Measurements from ENCODE around the gene SGPL1. TPM values are rescaled to one million over a fixed set of nuclear protein-coding genes. Genes with fewer than 3 reads are reported as not detected.
"Not testable (repeated sequence)": the region's sequence is repeated elsewhere in the genome, so short reads cannot be mapped to it uniquely, and the experiment has no call there.

Gene SGPL1
- total RNA-seq, 1 experiment from 2014 or later: 29.7 TPM

- no peak for DNase-seq (ENCODE audit: low spot score)
Measured at GRCh38 chr10:70906031-70906783, 90.5 kb downstream of the SGPL1 start.

DNA sequence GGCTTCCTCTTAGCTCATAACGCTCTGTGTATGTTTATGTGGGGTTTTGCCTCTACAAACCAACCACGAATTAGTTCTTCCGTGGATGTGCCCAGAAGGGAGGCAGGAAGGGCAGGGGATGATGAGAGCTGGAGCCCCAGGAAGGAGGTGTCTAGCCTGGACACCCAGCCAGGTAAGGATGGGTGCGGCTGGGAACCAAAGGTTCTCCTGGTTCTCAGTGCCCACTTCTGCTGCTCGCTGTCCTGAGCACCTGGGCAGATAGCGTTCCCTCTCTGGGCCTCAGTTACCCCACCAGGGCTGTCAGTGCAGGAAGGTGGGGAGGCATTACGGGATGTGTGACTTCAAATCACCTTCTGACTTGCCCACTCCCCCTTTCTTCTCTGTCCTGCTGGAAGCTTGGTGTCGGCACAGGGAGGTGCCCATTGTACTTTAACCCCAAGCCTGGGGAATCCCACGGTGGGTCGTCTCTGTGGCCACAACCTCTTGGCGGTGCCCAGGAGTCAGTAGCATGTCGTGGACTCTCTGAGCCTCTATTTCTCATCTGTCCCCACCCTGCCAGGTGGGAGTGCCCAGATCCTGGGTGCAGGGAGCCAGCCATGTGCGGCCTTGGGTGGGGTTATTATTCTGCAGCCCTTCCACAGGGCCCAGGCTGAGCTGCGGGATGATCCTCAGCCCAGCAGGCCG lies 91.3 kb downstream of the SGPL1 start:
- no peak for DNase-seq (ENCODE audit: low spot score)

DNA sequence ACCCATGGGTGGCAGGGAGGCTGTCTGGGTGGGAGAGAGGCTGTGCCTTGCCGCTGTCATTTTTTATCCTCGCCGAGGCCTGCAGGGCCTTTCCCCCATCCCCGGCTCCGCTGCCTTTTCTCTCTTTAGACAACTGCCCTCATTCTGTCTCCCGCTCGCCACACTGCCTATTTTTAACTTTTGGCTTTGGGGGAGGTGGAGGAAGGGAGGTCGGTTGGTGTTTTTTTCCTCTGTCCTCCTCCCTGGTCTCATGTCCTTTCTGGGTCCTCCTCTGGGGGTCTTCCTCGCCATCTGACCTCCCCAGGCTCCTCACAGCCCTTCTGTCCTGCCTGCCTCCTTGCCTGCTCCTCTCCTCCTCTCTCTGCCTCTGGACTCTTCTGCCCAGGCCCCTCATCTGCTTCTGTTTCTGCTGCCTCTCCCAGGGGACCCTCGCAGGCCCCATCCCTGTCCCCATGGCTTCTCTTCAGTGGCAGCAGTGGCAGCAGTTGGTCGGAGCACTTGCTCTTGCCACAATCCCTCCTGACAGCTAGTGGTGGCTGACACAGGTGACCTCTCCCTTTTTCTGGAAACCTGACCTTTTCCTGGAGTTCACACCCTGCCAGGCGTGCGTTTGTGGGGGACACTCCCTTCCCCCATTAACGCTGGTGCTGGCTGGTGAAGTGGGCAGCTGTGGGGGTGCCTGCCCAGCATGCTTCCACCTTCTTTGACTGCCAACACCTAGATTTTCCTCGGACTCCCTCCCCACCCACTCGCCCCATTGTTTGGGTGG lies 92.1 kb downstream of the SGPL1 start:
- DNase-seq (ENCODE audit: low spot score): no peak

GRCh38 chr10:70908406-70909296 lies 92.9 kb downstream of the SGPL1 start:
- no peak for DNase-seq (ENCODE audit: low spot score)

GRCh38 chr10:70909326-70909935 lies 93.7 kb downstream of the SGPL1 start:
- DNase-seq (ENCODE audit: low spot score): no peak

- DNase-seq (ENCODE audit: low spot score): no peak
Measured at GRCh38 chr10:70910486-70911341, 95.0 kb downstream of the SGPL1 start.

DNA sequence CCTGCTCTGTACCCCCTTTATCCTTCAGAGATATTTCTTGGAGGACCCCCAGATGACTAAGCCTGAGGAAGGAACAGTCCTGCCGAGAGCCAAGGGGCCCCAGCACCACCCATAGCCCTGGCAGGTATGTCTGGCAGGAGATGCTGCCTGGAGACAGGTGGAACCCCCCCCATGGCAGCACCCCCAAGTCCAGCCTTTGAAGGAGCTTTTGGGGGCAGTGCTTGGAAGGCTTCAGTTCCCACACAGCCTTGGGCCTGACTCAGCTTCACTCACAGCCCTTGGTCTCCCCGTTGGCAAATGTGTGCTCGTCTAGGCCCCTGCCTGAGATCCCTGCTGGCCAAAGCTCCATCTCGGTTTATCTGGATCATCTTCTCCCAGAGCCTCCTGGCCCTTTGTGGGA lies 95.6 kb downstream of the SGPL1 start:
- DNase-seq (ENCODE audit: low spot score): no peak

GRCh38 chr10:70912556-70912955 lies 96.8 kb downstream of the SGPL1 start:
- no peak for DNase-seq (ENCODE audit: low spot score)

DNA sequence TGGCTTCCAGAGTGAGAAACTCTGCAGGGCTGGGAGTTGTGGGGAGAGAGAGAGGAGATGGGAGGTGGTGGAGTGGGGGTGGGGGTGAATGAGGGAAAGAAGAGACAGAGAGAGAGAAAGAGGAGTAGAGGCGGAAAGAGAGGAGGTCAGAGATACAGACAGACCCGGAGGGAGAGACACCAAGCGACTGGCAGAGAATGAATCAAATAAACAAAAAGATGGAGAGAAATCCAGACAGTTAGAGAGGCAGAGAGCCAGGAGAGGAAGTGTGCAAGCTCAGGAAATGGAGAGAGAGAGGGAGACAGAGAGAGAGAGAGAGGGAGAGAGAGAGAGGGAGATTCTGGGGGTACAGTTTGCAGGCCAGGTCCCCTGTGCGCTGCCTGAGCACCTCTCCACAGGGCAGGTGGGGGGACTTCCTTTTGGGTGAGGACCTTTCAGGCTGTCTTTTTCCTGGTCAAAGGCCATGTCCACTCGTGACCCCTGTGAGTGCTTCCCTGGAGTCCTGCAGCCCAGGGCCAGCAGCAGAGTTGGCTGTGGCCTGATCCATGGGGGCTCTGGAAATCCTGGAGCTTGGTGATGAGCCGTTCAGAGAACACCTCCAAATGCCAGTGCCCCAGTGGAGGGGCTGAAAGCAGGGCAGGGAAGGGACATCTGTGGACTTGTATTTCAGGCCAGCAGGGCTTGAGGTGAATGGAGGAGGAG lies 97.6 kb downstream of the SGPL1 start:
- DNase-seq (ENCODE audit: low spot score): no peak

DNA sequence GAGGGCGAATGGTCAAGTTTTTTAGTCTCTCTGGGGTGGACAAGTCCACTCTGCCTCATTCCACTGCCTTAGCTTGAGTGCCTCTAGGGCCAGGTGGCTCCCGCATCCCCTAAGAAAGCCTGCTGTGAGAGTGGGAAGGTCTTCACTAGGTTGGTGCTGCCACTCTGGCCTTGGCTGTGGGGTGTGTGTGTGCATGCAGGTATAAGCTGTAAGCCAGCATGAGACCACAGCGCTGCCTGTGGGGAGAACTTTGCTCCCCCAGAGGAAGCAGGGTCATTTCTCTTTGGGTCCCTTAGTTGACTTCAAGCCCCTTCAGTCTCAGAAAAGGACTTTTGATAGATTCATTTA lies 98.1 kb downstream of the SGPL1 start:
- DNase-seq (ENCODE audit: low spot score): no peak

- DNase-seq (ENCODE audit: low spot score): no peak
Measured at GRCh38 chr10:70914316-70914864, 98.6 kb downstream of the SGPL1 start.

- no peak for DNase-seq (ENCODE audit: low spot score)
Measured at GRCh38 chr10:70915206-70915605, 99.5 kb downstream of the SGPL1 start.

DNA sequence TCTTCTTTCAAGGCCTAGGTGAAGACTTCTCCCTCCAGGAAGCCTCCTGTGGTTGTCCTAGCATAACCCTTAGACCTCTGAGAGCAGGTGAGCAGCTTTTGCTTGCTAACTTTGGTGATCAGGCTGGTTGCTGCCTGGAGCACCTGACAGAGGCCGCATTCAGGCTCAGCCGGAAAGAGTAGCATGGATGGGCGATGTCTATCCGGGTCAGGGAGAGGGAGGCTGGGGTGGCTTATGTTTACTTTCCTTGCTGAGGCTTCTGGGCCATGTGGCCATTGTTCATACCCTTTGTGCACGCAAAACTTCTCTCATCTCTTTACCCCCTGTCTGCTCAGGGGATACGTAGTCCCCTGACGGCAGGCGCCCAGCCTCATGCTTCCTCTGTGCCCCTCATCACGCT lies 100.1 kb downstream of the SGPL1 start:
- no peak for DNase-seq (ENCODE audit: low spot score)

DNA sequence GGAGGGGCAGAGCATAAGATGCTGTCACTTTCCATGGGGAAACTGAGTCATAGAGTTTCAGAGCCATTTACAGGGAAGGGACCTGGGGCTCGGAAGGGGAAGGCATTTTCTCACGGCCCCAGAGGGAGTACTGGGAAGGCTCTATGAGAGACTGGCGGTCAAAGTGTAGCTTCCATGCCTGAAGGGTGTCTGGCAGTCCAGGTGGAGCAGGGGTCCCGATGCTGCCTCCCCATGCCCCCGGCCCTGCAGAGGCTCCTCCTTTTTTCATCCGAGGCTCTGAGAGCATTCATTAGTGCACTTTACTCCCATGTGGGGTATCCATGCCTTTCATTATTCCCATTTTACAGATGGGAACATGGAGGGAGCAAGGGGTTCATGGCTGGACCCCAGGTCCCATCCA lies 100.5 kb downstream of the SGPL1 start:
- no peak for DNase-seq (ENCODE audit: low spot score)

GRCh38 chr10:70917226-70917625 lies 101.5 kb downstream of the SGPL1 start:
- DNase-seq (ENCODE audit: low spot score): no peak

- DNase-seq (ENCODE audit: low spot score): no peak
Measured at GRCh38 chr10:70917635-70918034, 101.9 kb downstream of the SGPL1 start.

- no peak for DNase-seq (ENCODE audit: low spot score)
Measured at GRCh38 chr10:70918851-70919530, 103.2 kb downstream of the SGPL1 start.

- not testable (repeated sequence) for DNase-seq (ENCODE audit: low spot score)
Measured at GRCh38 chr10:70919906-70920305, 104.2 kb downstream of the SGPL1 start.

DNA sequence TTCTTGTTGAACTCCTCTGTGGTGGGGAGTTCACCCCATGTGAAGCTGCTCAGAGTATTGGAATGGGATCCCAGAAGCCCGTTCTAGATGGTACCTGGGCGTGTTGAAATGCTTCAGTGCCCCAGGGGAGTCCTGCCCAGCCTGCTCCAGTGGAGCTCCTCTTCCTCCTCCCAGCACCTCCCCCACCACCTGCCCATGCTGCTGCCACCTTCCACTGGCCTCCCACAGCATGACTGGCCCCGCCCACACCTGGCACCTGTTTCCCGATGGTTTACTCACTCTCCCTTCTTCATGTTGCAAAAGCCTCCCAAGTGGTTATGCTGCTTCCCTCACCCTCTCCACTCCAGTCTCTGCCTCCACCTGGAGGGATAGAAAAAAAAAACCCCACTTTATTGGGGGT lies 104.8 kb downstream of the SGPL1 start:
- no peak for DNase-seq (ENCODE audit: low spot score)
